ENCODE measurements around the gene SPAG9. TPM values are rescaled to one million over a fixed set of nuclear protein-coding genes. Genes with fewer than 3 reads are reported as not detected.

Gene SPAG9
- total and polyA plus RNA-seq, 2 donors from 2014 or later, result 15.4 to 93.3 TPM

DNA sequence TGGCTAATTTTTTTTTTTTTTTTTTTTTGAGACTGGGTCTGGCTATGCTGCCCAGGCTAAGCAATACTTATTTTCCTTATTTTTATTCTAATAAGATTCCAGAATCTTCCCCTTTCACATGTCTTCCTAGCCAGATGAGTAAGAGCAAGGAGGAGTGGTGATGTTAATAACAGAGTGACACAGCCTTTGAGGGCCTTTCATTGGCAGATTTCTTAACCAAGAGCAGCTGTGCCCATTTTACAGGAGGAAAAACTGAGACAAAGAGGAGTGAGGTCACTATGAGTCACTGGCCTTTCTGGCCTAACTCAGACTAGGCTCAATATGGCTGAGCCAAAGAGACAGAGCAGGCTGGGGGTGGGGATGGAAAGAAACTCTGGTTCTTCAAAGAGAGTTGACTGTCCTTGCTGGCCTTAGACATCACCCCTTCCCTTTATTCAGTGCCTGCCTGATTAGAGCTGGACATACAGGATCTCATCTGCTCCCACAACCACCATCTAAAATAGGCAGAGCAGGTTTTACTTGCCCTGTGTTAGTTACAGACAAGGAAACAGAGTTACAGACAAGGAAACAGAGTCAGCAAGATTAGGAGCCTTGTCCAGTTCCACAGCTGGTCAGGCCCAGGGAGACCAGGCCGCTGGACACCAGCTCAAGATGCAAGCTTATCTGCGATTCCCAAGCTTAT, 204.5 kb downstream of the SPAG9 start:
- H3K9me3 ChIP-seq (ENCODE audit: control insufficient read depth in 2 of 3, insufficient read depth in 1 of 3, low read length in 3 of 3), result no peaks in the 10 kb centered on the region
- DNase-seq (no peak), FAIRE-seq (no peak)
- H3K4me1 ChIP-seq (ENCODE audit: control insufficient read depth in 2 of 3, insufficient read depth in 2 of 3, low read depth in 1 of 3, low read length in 3 of 3), result peaks cover 0 to 48% (median 43%) of the 10 kb centered on the region in 3 donors
- peak overlapping the region in 1 of 3 donors; percentile 51 for H3K9ac ChIP-seq (ENCODE audit: low read length in 3 of 3)
- no peak overlapping the region for H3K4me3 ChIP-seq (ENCODE audit: low read length in 3 of 3)
- H3K27ac ChIP-seq (ENCODE audit: low read depth in 2 of 2, low read length in 2 of 2), result peak overlapping the region; percentile 73 to 86
- no peaks in the 10 kb centered on the region for H3K36me3 ChIP-seq (ENCODE audit: control insufficient read depth in 2 of 3, insufficient read depth in 3 of 3, low read length in 3 of 3)
- TF ChIP-seq, protein P1, sequence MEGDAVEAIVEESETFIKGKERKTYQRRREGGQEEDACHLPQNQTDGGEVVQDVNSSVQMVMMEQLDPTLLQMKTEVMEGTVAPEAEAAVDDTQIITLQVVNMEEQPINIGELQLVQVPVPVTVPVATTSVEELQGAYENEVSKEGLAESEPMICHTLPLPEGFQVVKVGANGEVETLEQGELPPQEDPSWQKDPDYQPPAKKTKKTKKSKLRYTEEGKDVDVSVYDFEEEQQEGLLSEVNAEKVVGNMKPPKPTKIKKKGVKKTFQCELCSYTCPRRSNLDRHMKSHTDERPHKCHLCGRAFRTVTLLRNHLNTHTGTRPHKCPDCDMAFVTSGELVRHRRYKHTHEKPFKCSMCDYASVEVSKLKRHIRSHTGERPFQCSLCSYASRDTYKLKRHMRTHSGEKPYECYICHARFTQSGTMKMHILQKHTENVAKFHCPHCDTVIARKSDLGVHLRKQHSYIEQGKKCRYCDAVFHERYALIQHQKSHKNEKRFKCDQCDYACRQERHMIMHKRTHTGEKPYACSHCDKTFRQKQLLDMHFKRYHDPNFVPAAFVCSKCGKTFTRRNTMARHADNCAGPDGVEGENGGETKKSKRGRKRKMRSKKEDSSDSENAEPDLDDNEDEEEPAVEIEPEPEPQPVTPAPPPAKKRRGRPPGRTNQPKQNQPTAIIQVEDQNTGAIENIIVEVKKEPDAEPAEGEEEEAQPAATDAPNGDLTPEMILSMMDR (IDR thresholded peaks at IDR 0.05; ENCODE audit: borderline replicate concordance, extremely low read depth, insufficient read depth), result no peak
- intact Hi-C loops (cut with DNase I), result no loop called here
- H3K27me3 ChIP-seq (ENCODE audit: control insufficient read depth, insufficient read depth, low read length), result no peaks in the 10 kb centered on the region

DNA sequence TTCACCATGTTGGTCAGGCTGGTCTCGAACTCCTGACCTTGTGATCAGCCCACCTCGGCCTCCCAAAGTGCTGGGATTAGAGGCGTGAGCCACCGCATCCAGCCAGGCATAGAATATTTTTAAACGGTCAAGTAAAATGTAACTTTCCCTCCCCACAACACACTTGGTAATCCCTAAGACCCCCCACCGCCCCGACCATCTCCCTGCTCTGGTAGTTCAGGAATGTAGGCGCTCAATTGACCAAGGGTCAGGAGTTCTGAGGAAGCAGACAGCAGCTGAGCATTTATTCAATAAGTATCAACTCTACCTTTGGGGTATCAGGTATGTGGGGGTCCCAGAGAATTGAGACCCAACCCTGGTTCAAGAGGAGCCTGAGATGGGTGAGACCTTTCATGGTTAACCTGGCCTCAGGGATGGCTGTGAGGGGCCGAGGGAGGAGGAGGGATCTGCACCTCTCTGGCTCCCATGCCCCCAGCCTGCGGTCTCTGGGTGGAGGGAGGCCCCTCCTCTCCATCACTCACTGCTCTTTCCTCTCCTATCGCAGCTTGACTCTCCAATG, 206.1 kb downstream of the SPAG9 start:
- FAIRE-seq (no peak), DNase-seq (peak in 2 of 5 donors; percentile 57 to 65)
- Histone ChIP-seq H3K27me3 (ENCODE audit: control insufficient read depth, insufficient read depth, low read length) (no peaks in the 10 kb centered on the region), H3K27ac (ENCODE audit: low read depth in 2 of 2, low read length in 2 of 2) (peak overlapping the region; percentile 73 to 86), H3K36me3 (ENCODE audit: control insufficient read depth in 2 of 3, insufficient read depth in 3 of 3, low read length in 3 of 3) (no peaks in the 10 kb centered on the region), H3K9me3 (ENCODE audit: control insufficient read depth in 2 of 3, insufficient read depth in 1 of 3, low read length in 3 of 3) (no peaks in the 10 kb centered on the region), H3K4me3 (ENCODE audit: low read length in 3 of 3) (peak overlapping the region in 1 of 3 donors; percentile 17), H3K9ac (ENCODE audit: low read length in 3 of 3) (peak overlapping the region in 1 of 3 donors; percentile 13), H3K4me1 (ENCODE audit: control insufficient read depth in 2 of 3, insufficient read depth in 2 of 3, low read depth in 1 of 3, low read length in 3 of 3) (peaks cover 0 to 46% (median 41%) of the 10 kb centered on the region in 3 donors)
- intact Hi-C loops (cut with DNase I), result no loop called here
- TF ChIP-seq, protein P1 (IDR thresholded peaks at IDR 0.05; ENCODE audit: borderline replicate concordance, extremely low read depth, insufficient read depth), result no peak

DNA sequence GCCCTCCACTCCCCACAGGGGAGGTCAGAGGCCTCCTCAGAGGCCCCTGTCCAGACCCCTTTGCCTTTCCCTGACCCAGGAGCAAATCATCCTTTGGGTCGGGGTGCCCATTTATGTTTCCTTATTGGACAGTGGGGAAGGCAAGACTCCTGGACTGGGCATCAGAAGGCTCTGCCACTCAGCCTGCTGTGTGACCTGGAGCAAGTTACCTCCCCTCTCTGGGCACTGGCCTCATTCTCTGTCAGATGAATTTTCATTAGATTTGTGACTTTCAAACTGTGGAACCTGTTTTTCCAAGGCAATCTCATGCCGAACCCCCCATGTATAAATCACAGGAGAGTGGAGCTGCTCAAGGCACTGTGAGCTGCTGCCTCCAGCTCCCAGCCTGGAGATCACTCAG, 207.5 kb downstream of the SPAG9 start:
- no peaks in the 10 kb centered on the region for H3K9me3 ChIP-seq (ENCODE audit: control insufficient read depth in 2 of 3, insufficient read depth in 1 of 3, low read length in 3 of 3)
- H3K27ac ChIP-seq (ENCODE audit: low read depth in 2 of 2, low read length in 2 of 2), result no peak overlapping the region
- peaks cover 0 to 47% (median 40%) of the 10 kb centered on the region in 3 donors for H3K4me1 ChIP-seq (ENCODE audit: control insufficient read depth in 2 of 3, insufficient read depth in 2 of 3, low read depth in 1 of 3, low read length in 3 of 3)
- H3K9ac ChIP-seq (ENCODE audit: low read length in 3 of 3), result no peak overlapping the region
- FAIRE-seq, result no peak
- intact Hi-C loops (cut with DNase I), result no loop called here
- no peak overlapping the region for H3K4me3 ChIP-seq (ENCODE audit: low read length in 3 of 3)
- H3K36me3 ChIP-seq (ENCODE audit: control insufficient read depth in 2 of 3, insufficient read depth in 3 of 3, low read length in 3 of 3), result no peaks in the 10 kb centered on the region
- H3K27me3 ChIP-seq (ENCODE audit: control insufficient read depth, insufficient read depth, low read length), result no peaks in the 10 kb centered on the region
- DNase-seq, result no peak
- TF ChIP-seq, protein P1 (IDR thresholded peaks at IDR 0.05; ENCODE audit: borderline replicate concordance, extremely low read depth, insufficient read depth), result no peak

Other genes with a start within 250 kb of the SPAG9 start
- gene NME1, start 32.7 kb upstream of the SPAG9 start, total RNA-seq, result 55.9 TPM
- 112 TPM for gene NME1, start 32.7 kb upstream of the SPAG9 start, polyA plus RNA-seq (ENCODE audit: insufficient read depth, low read depth, low replicate concordance)
- 412 TPM for gene NME2, start 45.5 kb upstream of the SPAG9 start, total RNA-seq
- 736 TPM for gene NME2, start 45.5 kb upstream of the SPAG9 start, polyA plus RNA-seq (ENCODE audit: insufficient read depth, low read depth, low replicate concordance)
- gene MBTD1, start 139.2 kb upstream of the SPAG9 start, total RNA-seq, result 14.9 TPM
- gene MBTD1, start 139.2 kb upstream of the SPAG9 start, polyA plus RNA-seq (ENCODE audit: insufficient read depth, low read depth, low replicate concordance), result 4.8 TPM
- gene UTP18, start 139.7 kb upstream of the SPAG9 start, total RNA-seq, result 31.1 TPM
- gene UTP18, start 139.7 kb upstream of the SPAG9 start, polyA plus RNA-seq (ENCODE audit: insufficient read depth, low read depth, low replicate concordance), result 28.8 TPM